ENCODE results near the gene MYLK3. TPM values are rescaled to one million over a fixed set of nuclear protein-coding genes. Genes with fewer than 3 reads are reported as not detected.
"Not testable (repeated sequence)": the region's sequence is repeated elsewhere in the genome, so short reads cannot be mapped to it uniquely, and the experiment has no call there.

Gene MYLK3
- total RNA-seq, 1 donor from 2014 or later = under 0.01 TPM

- H3K36me3 ChIP-seq (ENCODE audit: control insufficient read depth, insufficient read depth, low read length) = no peaks in the 10 kb centered on the region
- H3K4me3 ChIP-seq (ENCODE audit: low read depth, low read length) = peak overlapping the region; percentile 63
- peak; percentile 35 for DNase-seq (ENCODE audit: low read depth)
- no peaks in the 10 kb centered on the region for H3K27me3 ChIP-seq (ENCODE audit: control insufficient read depth, insufficient read depth, low read length)
- FAIRE-seq = no peak
- TF ChIP-seq CTCF (IDR thresholded peaks at IDR 0.05; ENCODE audit: insufficient read depth, low read length, severe bottlenecking) = no peak
These were observed 41.6 kb upstream of the MYLK3 start for GRCh38 chr16:46789499-46790414.

GRCh38 chr16:46788891-46789474, 40.8 kb upstream of the MYLK3 start:
- no peak for FAIRE-seq
- no peak for DNase-seq (ENCODE audit: low read depth)
- Histone ChIP-seq H3K36me3 (ENCODE audit: control insufficient read depth, insufficient read depth, low read length) (no peaks in the 10 kb centered on the region), H3K27me3 (ENCODE audit: control insufficient read depth, insufficient read depth, low read length) (no peaks in the 10 kb centered on the region), H3K4me3 (ENCODE audit: low read depth, low read length) (no peak overlapping the region)
- TF ChIP-seq CTCF (IDR thresholded peaks at IDR 0.05; ENCODE audit: insufficient read depth, low read length, severe bottlenecking) = no peak

GRCh38 chr16:46787909-46788308, 39.8 kb upstream of the MYLK3 start:
- FAIRE-seq = no peak
- Histone ChIP-seq H3K36me3 (ENCODE audit: control insufficient read depth, insufficient read depth, low read length) (no peaks in the 10 kb centered on the region), H3K4me3 (ENCODE audit: low read depth, low read length) (no peak overlapping the region), H3K27me3 (ENCODE audit: control insufficient read depth, insufficient read depth, low read length) (no peaks in the 10 kb centered on the region)
- no peak for DNase-seq (ENCODE audit: low read depth)
- TF ChIP-seq CTCF (IDR thresholded peaks at IDR 0.05; ENCODE audit: insufficient read depth, low read length, severe bottlenecking) = no peak

- no peak overlapping the region for H3K4me3 ChIP-seq (ENCODE audit: low read depth, low read length)
- no peaks in the 10 kb centered on the region for H3K36me3 ChIP-seq (ENCODE audit: control insufficient read depth, insufficient read depth, low read length)
- no peaks in the 10 kb centered on the region for H3K27me3 ChIP-seq (ENCODE audit: control insufficient read depth, insufficient read depth, low read length)
- no peak for TF ChIP-seq CTCF (IDR thresholded peaks at IDR 0.05; ENCODE audit: insufficient read depth, low read length, severe bottlenecking)
- FAIRE-seq = no peak
- DNase-seq (ENCODE audit: low read depth) = no peak
These were observed 37.1 kb upstream of the MYLK3 start for GRCh38 chr16:46785076-46785845.

- not testable (repeated sequence) for H3K4me3 ChIP-seq (ENCODE audit: low read depth, low read length); H3K27me3 ChIP-seq (ENCODE audit: control insufficient read depth, insufficient read depth, low read length); FAIRE-seq; H3K36me3 ChIP-seq (ENCODE audit: control insufficient read depth, insufficient read depth, low read length)
- DNase-seq (ENCODE audit: low read depth) = peak; percentile 20
These were observed 36.4 kb upstream of the MYLK3 start for GRCh38 chr16:46784569-46784968.

GRCh38 chr16:46783800-46784199, 35.7 kb upstream of the MYLK3 start:
- Histone ChIP-seq H3K4me3 (ENCODE audit: low read depth, low read length) (no peak overlapping the region), H3K36me3 (ENCODE audit: control insufficient read depth, insufficient read depth, low read length) (no peaks in the 10 kb centered on the region), H3K27me3 (ENCODE audit: control insufficient read depth, insufficient read depth, low read length) (no peaks in the 10 kb centered on the region)
- FAIRE-seq = no peak
- TF ChIP-seq CTCF (IDR thresholded peaks at IDR 0.05; ENCODE audit: insufficient read depth, low read length, severe bottlenecking) = no peak
- no peak for DNase-seq (ENCODE audit: low read depth)
